Ovary (tissue), 3 donors: ENCODE data around the gene TOR3A.

Source experiments
- EP300 ChIP-seq: sonication (generic); formaldehyde crosslinking; IDR thresholded peaks from one replicate; pipeline ENCODE4 v1.6.1; 2017; ENCODE audit warnings: antibody characterized with exemption
- POLR2A ChIP-seq: fragments of 450-650 bp; IDR thresholded peaks from one replicate; pipeline ENCODE4 v1.6.1; 2017; ENCODE audit warnings: antibody characterized with exemption, mild to moderate bottlenecking, moderate library complexity
- TF ChIP-seq, protein P1 (sequence below), 3 donors: fragments of 450-650 bp in 2 of 3; fragments of 200-600 bp in 1 of 3; IDR thresholded peaks; one replicate each; pipeline versions ENCODE4 v1.5.1 to v1.8.0; 2016 to 2022; ENCODE audit warnings: antibody characterized with exemption in 3 of 3, mild to moderate bottlenecking in 1 of 3
- donor health status: DM: no; HTN: no; CAD: no.

DNA sequence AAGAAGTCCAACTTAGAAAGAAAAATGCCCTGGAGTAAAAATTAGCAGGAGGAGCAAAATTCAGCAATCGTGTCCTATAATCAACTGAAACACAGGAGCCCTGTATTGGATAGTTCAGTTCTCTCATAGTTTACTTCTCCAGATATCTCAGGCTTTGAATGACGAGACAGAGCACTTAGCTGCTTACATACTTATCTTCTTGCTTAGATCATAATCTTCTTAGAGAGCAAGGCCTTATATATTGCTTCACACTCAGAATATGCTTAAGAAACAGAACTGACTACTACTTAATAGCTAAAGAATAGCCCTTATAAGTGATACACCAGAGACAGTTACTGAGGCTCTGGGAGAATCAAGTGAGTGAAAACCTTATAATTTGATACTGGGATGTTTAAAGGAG, 38.9 kb downstream of the TOR3A start:
- TF ChIP-seq POLR2A (no peak), EP300 (no peak)
- TF ChIP-seq, protein P1, sequence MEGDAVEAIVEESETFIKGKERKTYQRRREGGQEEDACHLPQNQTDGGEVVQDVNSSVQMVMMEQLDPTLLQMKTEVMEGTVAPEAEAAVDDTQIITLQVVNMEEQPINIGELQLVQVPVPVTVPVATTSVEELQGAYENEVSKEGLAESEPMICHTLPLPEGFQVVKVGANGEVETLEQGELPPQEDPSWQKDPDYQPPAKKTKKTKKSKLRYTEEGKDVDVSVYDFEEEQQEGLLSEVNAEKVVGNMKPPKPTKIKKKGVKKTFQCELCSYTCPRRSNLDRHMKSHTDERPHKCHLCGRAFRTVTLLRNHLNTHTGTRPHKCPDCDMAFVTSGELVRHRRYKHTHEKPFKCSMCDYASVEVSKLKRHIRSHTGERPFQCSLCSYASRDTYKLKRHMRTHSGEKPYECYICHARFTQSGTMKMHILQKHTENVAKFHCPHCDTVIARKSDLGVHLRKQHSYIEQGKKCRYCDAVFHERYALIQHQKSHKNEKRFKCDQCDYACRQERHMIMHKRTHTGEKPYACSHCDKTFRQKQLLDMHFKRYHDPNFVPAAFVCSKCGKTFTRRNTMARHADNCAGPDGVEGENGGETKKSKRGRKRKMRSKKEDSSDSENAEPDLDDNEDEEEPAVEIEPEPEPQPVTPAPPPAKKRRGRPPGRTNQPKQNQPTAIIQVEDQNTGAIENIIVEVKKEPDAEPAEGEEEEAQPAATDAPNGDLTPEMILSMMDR (IDR thresholded peaks at IDR 0.05): no peak
